Measurements from ENCODE around the gene AIFM2.

The AIFM2 gene

GRCh38 chr10:70078937-70079336 is 53.7 kb downstream of the AIFM2 start:
- no peaks in the 10 kb centered on the region for H3K4me1 ChIP-seq (ENCODE audit: control insufficient read depth, insufficient read depth, low read length)
- no peaks in the 10 kb centered on the region for H3K36me3 ChIP-seq (ENCODE audit: control insufficient read depth, insufficient read depth, low read length)
- H3K27me3 ChIP-seq (ENCODE audit: control insufficient read depth, insufficient read depth, low read length) = no peaks in the 10 kb centered on the region

GRCh38 chr10:70078329-70078728 is 54.3 kb downstream of the AIFM2 start:
- no peaks in the 10 kb centered on the region for H3K4me1 ChIP-seq (ENCODE audit: control insufficient read depth, insufficient read depth, low read length)
- H3K27me3 ChIP-seq (ENCODE audit: control insufficient read depth, insufficient read depth, low read length) = no peaks in the 10 kb centered on the region
- no peak overlapping the region for H3K9ac ChIP-seq (ENCODE audit: low read length)
- H3K4me3 ChIP-seq (ENCODE audit: low read length) = no peak overlapping the region
- H3K9me3 ChIP-seq (ENCODE audit: control insufficient read depth, low read length) = no peaks in the 10 kb centered on the region
- no peaks in the 10 kb centered on the region for H3K36me3 ChIP-seq (ENCODE audit: control insufficient read depth, insufficient read depth, low read length)

More at GRCh38 chr10:70078937-70079336, 53.7 kb downstream of the AIFM2 start:
- Histone ChIP-seq H3K9ac (ENCODE audit: low read length) (no peak overlapping the region), H3K9me3 (ENCODE audit: control insufficient read depth, low read length) (no peaks in the 10 kb centered on the region), H3K4me3 (ENCODE audit: low read length) (no peak overlapping the region)

DNA sequence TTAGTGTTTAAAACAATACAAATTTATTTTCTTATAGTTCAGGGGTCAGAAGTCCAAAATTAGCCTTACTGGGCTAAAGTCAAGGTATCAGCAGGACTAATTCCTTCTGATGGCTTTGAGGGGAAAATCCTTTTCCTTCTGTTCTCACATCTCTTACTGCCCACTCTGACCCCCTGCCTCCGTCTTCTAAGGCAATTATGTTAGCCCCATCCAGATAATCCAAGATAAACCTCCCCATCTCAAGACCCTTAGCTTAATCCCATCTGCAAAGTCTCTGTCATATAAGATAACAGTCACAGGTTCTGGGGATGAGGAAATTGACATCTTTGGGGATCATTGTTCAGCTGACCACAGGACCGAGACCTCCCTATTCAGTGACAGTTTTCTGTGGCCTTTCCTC is 57.7 kb downstream of the AIFM2 start:
- Histone ChIP-seq H3K27me3 (ENCODE audit: control insufficient read depth, insufficient read depth, low read length) (no peaks in the 10 kb centered on the region), H3K9me3 (ENCODE audit: control insufficient read depth, low read length) (no peaks in the 10 kb centered on the region), H3K4me1 (ENCODE audit: control insufficient read depth, insufficient read depth, low read length) (no peaks in the 10 kb centered on the region), H3K4me3 (ENCODE audit: low read length) (no peak overlapping the region), H3K9ac (ENCODE audit: low read length) (no peak overlapping the region), H3K36me3 (ENCODE audit: control insufficient read depth, insufficient read depth, low read length) (no peaks in the 10 kb centered on the region)

DNA sequence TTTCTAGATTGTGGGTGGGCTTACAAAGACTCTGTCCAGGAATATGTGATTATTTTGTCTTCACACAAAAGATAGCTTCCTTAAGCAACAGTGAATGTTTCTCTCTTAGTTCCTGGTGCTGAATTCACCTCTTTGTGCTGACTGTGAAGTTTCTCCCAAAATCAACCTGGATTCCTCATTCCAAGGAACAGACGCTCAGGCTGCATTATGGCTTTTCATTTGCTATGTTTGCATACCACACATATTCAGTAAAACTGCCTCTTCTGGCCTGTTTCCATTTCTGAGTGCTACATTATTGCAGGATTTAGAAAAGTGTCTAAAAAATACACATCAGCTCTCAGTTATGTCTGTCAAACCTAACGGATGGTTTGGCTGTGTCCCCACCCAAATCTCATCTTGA is 58.5 kb downstream of the AIFM2 start:
- H3K9me3 ChIP-seq (ENCODE audit: control insufficient read depth, low read length) = no peaks in the 10 kb centered on the region
- H3K4me3 ChIP-seq (ENCODE audit: low read length) = no peak overlapping the region
- H3K4me1 ChIP-seq (ENCODE audit: control insufficient read depth, insufficient read depth, low read length) = no peaks in the 10 kb centered on the region
- H3K27me3 ChIP-seq (ENCODE audit: control insufficient read depth, insufficient read depth, low read length) = no peaks in the 10 kb centered on the region
- no peaks in the 10 kb centered on the region for H3K36me3 ChIP-seq (ENCODE audit: control insufficient read depth, insufficient read depth, low read length)
- no peak overlapping the region for H3K9ac ChIP-seq (ENCODE audit: low read length)

DNA sequence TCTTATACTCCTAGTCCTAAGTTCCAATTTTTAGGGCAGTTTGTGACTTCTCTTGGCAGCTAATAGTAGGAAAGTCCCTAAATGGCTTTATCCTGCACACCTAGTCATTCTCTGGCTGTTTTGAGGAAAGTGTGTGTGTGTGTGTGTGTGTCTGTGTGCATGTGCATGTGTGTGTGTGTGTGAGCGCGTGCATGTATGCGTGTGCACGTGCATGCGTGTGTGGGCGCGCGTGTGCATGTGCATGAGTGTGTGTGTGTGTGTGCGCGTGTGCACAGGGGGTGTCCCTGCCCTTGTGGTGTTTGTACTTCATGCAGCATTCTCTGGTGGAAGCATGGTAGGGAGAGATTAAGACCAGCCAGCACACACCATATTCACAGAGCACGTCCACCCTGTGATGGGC is 61.8 kb downstream of the AIFM2 start:
- Histone ChIP-seq H3K27me3 (ENCODE audit: control insufficient read depth, insufficient read depth, low read length) (no peaks in the 10 kb centered on the region), H3K4me3 (ENCODE audit: low read length) (no peak overlapping the region), H3K9me3 (ENCODE audit: control insufficient read depth, low read length) (no peaks in the 10 kb centered on the region), H3K4me1 (ENCODE audit: control insufficient read depth, insufficient read depth, low read length) (no peaks in the 10 kb centered on the region), H3K36me3 (ENCODE audit: control insufficient read depth, insufficient read depth, low read length) (no peaks in the 10 kb centered on the region), H3K9ac (ENCODE audit: low read length) (no peak overlapping the region)

DNA sequence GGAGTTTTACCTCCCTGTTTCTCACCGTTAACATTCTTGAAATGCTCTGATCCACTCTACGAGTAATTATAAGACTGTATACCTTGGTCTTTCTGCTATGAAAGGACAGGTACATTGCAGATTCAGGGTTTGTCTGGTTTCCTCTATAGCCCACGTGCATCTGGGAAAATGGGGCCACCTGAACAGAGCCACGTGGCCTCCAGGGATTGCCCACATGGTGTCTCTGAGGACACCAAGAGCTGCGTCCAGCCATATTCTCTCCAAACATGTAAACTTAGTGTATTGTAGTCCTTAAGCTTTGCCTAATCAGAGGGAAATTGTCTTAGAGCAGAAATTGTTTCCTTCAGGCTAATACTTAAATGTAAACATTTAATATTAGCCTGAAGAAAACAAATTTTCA is 63.3 kb downstream of the AIFM2 start:
- no peaks in the 10 kb centered on the region for H3K27me3 ChIP-seq (ENCODE audit: control insufficient read depth, insufficient read depth, low read length)
- H3K9ac ChIP-seq (ENCODE audit: low read length) = no peak overlapping the region
- H3K4me3 ChIP-seq (ENCODE audit: low read length) = no peak overlapping the region
- no peaks in the 10 kb centered on the region for H3K9me3 ChIP-seq (ENCODE audit: control insufficient read depth, low read length)
- no peaks in the 10 kb centered on the region for H3K4me1 ChIP-seq (ENCODE audit: control insufficient read depth, insufficient read depth, low read length)
- no peaks in the 10 kb centered on the region for H3K36me3 ChIP-seq (ENCODE audit: control insufficient read depth, insufficient read depth, low read length)

GRCh38 chr10:70068925-70069324 is 63.7 kb downstream of the AIFM2 start:
- Histone ChIP-seq H3K9ac (ENCODE audit: low read length) (no peak overlapping the region), H3K9me3 (ENCODE audit: control insufficient read depth, low read length) (no peaks in the 10 kb centered on the region), H3K4me1 (ENCODE audit: control insufficient read depth, insufficient read depth, low read length) (no peaks in the 10 kb centered on the region), H3K4me3 (ENCODE audit: low read length) (no peak overlapping the region), H3K27me3 (ENCODE audit: control insufficient read depth, insufficient read depth, low read length) (no peaks in the 10 kb centered on the region), H3K36me3 (ENCODE audit: control insufficient read depth, insufficient read depth, low read length) (no peaks in the 10 kb centered on the region)

DNA sequence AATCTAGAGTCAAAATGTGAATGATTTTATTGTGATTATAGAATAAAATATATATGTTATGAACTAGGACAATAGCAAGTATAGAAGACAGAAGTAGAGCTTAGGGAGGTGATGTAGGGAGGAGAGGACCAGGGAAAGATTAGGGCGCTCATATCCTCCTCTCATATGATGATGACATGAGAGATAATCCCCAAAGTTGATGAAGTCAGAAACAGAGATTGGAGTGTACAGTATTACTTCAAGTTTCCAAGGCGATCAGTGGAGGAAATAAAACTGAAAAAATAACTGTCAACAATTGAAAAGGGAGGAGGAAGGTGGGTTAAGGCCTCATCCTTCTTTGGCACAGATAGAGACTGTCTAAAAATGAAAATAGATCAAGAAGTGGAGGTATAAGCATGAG is 65.0 kb downstream of the AIFM2 start:
- no peaks in the 10 kb centered on the region for H3K27me3 ChIP-seq (ENCODE audit: control insufficient read depth, insufficient read depth, low read length)
- H3K4me3 ChIP-seq (ENCODE audit: low read length) = no peak overlapping the region
- no peaks in the 10 kb centered on the region for H3K36me3 ChIP-seq (ENCODE audit: control insufficient read depth, insufficient read depth, low read length)
- no peaks in the 10 kb centered on the region for H3K9me3 ChIP-seq (ENCODE audit: control insufficient read depth, low read length)
- no peak overlapping the region for H3K9ac ChIP-seq (ENCODE audit: low read length)
- H3K4me1 ChIP-seq (ENCODE audit: control insufficient read depth, insufficient read depth, low read length) = no peaks in the 10 kb centered on the region

- Histone ChIP-seq H3K27me3 (ENCODE audit: control insufficient read depth, insufficient read depth, low read length) (no peaks in the 10 kb centered on the region), H3K36me3 (ENCODE audit: control insufficient read depth, insufficient read depth, low read length) (no peaks in the 10 kb centered on the region), H3K4me3 (ENCODE audit: low read length) (no peak overlapping the region), H3K4me1 (ENCODE audit: control insufficient read depth, insufficient read depth, low read length) (no peaks in the 10 kb centered on the region), H3K9ac (ENCODE audit: low read length) (no peak overlapping the region), H3K9me3 (ENCODE audit: control insufficient read depth, low read length) (no peaks in the 10 kb centered on the region)
Observed at GRCh38 chr10:70066190-70066589, 66.4 kb downstream of the AIFM2 start.

DNA sequence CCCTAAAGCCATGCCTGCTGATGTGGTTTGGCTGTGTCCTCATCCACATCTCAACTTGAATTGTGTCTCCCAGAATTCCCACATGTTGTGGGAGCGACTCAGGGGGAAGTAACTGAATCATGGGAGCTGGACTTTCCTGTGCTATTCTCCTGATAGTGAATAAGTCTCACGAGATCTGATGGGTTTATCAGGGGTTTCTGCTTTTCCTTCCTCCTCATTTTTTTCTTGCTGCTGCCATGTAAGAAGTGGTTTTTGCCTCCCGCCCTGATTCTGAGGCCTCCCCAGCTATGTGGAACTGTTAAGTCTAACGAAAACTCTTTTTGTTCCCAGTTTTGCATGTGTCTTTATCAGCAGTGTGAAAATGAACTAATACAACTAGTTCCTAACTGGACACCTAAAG is 68.1 kb downstream of the AIFM2 start:
- Histone ChIP-seq H3K36me3 (ENCODE audit: control insufficient read depth, insufficient read depth, low read length) (no peaks in the 10 kb centered on the region), H3K9me3 (ENCODE audit: control insufficient read depth, low read length) (no peaks in the 10 kb centered on the region), H3K4me3 (ENCODE audit: low read length) (no peak overlapping the region), H3K9ac (ENCODE audit: low read length) (no peak overlapping the region), H3K27me3 (ENCODE audit: control insufficient read depth, insufficient read depth, low read length) (no peaks in the 10 kb centered on the region), H3K4me1 (ENCODE audit: control insufficient read depth, insufficient read depth, low read length) (no peaks in the 10 kb centered on the region)

GRCh38 chr10:70063418-70064098 is 69.1 kb downstream of the AIFM2 start:
- Histone ChIP-seq H3K4me1 (ENCODE audit: control insufficient read depth, insufficient read depth, low read length) (no peaks in the 10 kb centered on the region), H3K4me3 (ENCODE audit: low read length) (no peak overlapping the region), H3K9me3 (ENCODE audit: control insufficient read depth, low read length) (no peaks in the 10 kb centered on the region), H3K36me3 (ENCODE audit: control insufficient read depth, insufficient read depth, low read length) (no peaks in the 10 kb centered on the region), H3K27me3 (ENCODE audit: control insufficient read depth, insufficient read depth, low read length) (no peaks in the 10 kb centered on the region), H3K9ac (ENCODE audit: low read length) (no peak overlapping the region)
